Endodermal cell (in vitro differentiated cells): ENCODE measurements around the gene CLEC19A. TPM values are rescaled to one million over a fixed set of nuclear protein-coding genes. Genes with fewer than 3 reads are reported as not detected.
"Not testable (repeated sequence)": the region's sequence is repeated elsewhere in the genome, so short reads cannot be mapped to it uniquely, and the experiment has no call there.

ENCODE experiments used
- DNase-seq: peaks from one replicate; pipeline ENCODE4 v3.0.0-alpha.2; 2017
- H3K27ac ChIP-seq: 2 replicates; pipeline ENCODE4 v1.5.1; 2013; ENCODE audit warnings: mild to moderate bottlenecking, low read depth, low read length, moderate library complexity
- H3K27me3 ChIP-seq: 2 replicates; pipeline ENCODE4 v1.6.1; 2013; ENCODE audit warnings: mild to moderate bottlenecking, low read length, moderate library complexity; ENCODE audit not compliant: insufficient read depth, control insufficient read depth, poor library complexity, severe bottlenecking
- H3K36me3 ChIP-seq: 2 replicates; pipeline ENCODE4 v1.7.0; 2013; ENCODE audit warnings: mild to moderate bottlenecking, low read length, moderate library complexity; ENCODE audit not compliant: control insufficient read depth, insufficient read depth
- H3K4me1 ChIP-seq: one replicate; pipeline ENCODE4 v1.7.0; 2013; ENCODE audit warnings: low read length; ENCODE audit not compliant: control insufficient read depth, insufficient read depth
- H3K4me3 ChIP-seq: 2 replicates; pipeline ENCODE4 v1.5.1; 2013; ENCODE audit warnings: mild to moderate bottlenecking, low read length, moderate library complexity
- H3K9ac ChIP-seq: 2 replicates; pipeline ENCODE4 v1.6.1; 2013; ENCODE audit warnings: mild to moderate bottlenecking, low read length, moderate library complexity; ENCODE audit not compliant: poor library complexity, severe bottlenecking; ENCODE audit errors: extremely low read depth
- H3K9me3 ChIP-seq: 2 replicates; pipeline ENCODE4 v1.6.1; 2013; ENCODE audit warnings: mild to moderate bottlenecking, low read length, moderate library complexity; ENCODE audit not compliant: control insufficient read depth
- H3K27ac Mint-ChIP-seq: 2 replicates; pipeline ENCODE4 v1.8.0; 2020; ENCODE audit warnings: mixed read lengths
- H3K27me3 Mint-ChIP-seq: 2 replicates; pipeline ENCODE4 v1.8.0; 2021; ENCODE audit warnings: mild to moderate bottlenecking, mixed read lengths; ENCODE audit not compliant: insufficient read depth
- H3K36me3 Mint-ChIP-seq: 2 replicates; pipeline ENCODE4 v1.8.0; 2020; ENCODE audit warnings: low read depth, mixed read lengths
- H3K4me1 Mint-ChIP-seq: 2 replicates; pipeline ENCODE4 v1.8.0; 2020; ENCODE audit warnings: mixed read lengths
- H3K4me3 Mint-ChIP-seq: 2 replicates; pipeline ENCODE4 v1.8.0; 2020; ENCODE audit warnings: mild to moderate bottlenecking, moderate library complexity, mixed read lengths
- H3K9me3 Mint-ChIP-seq: 2 replicates; pipeline ENCODE4 v1.8.0; 2020; ENCODE audit warnings: mild to moderate bottlenecking, mixed read lengths
- WGBS, 2 experiments: methylation state at CpG; one replicate each; pipeline versions ENCODE4 v1.1.5 to v1.1.7; 2013; ENCODE audit warnings: missing lambda C conversion rate in 2 of 2, mixed read lengths in 1 of 2; ENCODE audit not compliant: insufficient coverage in 1 of 2, insufficient read length in 1 of 2; 5-methylcytosine and 5-hydroxymethylcytosine counted together
- total RNA-seq, 2 donors: library from RNA; stranded (reverse); fragmentation: NEBNext Ultra II Directional in 1 of 2; extraction: Animal tissue kit (Norgen Biotek cat#: 25700) in 1 of 2; gene quantifications; 2 replicates in 1 of 2; 3 replicates in 1 of 2; pipeline ENCODE4 v1.2.1, GENCODE V29; 2021
- TF ChIP-seq, protein P1 (sequence below): fragments of 200-600 bp; sonication (generic); conservative IDR thresholded peaks from 2 replicates; pipeline ENCODE4 v1.5.0; 2021; ENCODE audit warnings: antibody characterized with exemption, mild to moderate bottlenecking

CLEC19A gene
- total RNA-seq, 2 donors from 2014 or later = 1.6 to 1.9 TPM

DNA sequence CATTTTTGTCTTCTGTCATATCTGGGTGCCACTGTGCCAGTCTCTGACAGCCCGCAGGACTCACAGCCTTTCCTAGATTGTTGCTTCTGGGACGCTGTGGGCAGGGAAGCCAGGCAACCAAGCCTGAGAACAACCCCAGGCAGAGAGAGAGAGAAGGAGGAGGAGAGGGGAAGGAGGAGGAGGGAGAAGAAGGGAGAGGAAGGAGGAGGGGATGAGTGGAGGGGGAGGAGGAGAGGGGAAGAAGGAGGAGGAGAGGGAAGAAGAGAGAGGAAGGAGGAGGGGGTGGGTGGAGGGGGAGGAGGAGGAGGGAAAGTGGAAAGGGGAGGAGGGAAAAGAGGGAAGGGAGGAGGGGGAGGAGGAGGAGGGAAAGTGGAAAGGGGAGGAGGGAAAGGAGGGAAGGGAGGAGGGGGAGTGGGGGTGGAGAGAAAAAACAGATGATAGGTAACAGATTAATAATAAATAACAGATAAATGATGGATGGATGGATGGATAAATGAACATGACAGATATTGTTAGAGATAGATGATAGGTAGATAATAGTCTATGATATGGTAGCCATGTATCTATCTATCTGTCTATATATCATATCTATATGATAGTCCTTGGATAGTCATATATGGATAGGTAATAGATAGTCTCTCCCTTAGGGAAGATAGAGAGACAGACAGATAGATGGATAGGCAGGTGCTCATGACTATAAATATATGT lies 29.3 kb downstream of the CLEC19A start:
- H3K9me3 Mint-ChIP-seq = peaks cover 6% of the 10 kb centered on the region
- peaks cover 13% of the 10 kb centered on the region for H3K4me1 Mint-ChIP-seq
- H3K9me3 ChIP-seq = no peaks in the 10 kb centered on the region
- no peak overlapping the region for H3K4me3 ChIP-seq
- TF ChIP-seq, protein P1, sequence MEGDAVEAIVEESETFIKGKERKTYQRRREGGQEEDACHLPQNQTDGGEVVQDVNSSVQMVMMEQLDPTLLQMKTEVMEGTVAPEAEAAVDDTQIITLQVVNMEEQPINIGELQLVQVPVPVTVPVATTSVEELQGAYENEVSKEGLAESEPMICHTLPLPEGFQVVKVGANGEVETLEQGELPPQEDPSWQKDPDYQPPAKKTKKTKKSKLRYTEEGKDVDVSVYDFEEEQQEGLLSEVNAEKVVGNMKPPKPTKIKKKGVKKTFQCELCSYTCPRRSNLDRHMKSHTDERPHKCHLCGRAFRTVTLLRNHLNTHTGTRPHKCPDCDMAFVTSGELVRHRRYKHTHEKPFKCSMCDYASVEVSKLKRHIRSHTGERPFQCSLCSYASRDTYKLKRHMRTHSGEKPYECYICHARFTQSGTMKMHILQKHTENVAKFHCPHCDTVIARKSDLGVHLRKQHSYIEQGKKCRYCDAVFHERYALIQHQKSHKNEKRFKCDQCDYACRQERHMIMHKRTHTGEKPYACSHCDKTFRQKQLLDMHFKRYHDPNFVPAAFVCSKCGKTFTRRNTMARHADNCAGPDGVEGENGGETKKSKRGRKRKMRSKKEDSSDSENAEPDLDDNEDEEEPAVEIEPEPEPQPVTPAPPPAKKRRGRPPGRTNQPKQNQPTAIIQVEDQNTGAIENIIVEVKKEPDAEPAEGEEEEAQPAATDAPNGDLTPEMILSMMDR = no peak
- no peak for DNase-seq
- no peaks in the 10 kb centered on the region for H3K36me3 Mint-ChIP-seq
- no peak overlapping the region for H3K9ac ChIP-seq
- H3K4me1 ChIP-seq = no peaks in the 10 kb centered on the region
- H3K27me3 ChIP-seq = no peaks in the 10 kb centered on the region
- H3K36me3 ChIP-seq = no peaks in the 10 kb centered on the region
- H3K4me3 Mint-ChIP-seq = no peak overlapping the region
- no peak overlapping the region for H3K27ac ChIP-seq
- H3K27me3 Mint-ChIP-seq = no peaks in the 10 kb centered on the region
- 82 to 92% methylated on average over 2 of the region's 2 CpGs for WGBS, 2 experiments
- H3K27ac Mint-ChIP-seq = no peak overlapping the region

DNA sequence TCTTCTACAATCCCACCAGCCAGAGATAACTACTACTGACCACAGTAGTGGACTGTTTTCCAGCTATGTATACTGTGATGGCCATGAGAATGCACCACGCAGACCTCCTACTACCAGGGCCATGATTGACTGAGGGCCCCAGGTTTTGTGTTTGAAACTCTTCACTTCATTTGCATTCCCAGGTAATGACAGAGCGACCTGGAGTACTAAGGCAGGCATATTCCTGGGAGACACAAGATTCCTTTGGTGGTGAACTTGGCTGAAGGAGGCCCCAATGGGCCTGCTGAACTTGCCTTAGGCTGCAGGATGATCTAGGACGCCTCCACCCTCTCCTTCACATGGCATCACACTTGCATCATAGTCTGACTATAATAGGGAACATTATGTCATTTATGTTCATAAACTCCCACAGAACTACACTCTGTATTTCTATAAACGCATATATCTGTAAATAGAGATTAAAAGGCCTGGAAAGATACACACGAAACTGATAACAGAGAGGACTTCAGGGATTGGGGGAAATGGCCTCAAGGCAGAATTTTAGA lies 30.4 kb downstream of the CLEC19A start:
- Mint-ChIP-seq H3K27ac (no peak overlapping the region), H3K9me3 (peaks cover 6% of the 10 kb centered on the region), H3K27me3 (no peaks in the 10 kb centered on the region), H3K36me3 (no peaks in the 10 kb centered on the region), H3K4me1 (peaks cover 13% of the 10 kb centered on the region), H3K4me3 (no peak overlapping the region)
- DNase-seq = no peak
- TF ChIP-seq, protein P1 = no peak
- H3K27me3 ChIP-seq = no peaks in the 10 kb centered on the region
- H3K27ac ChIP-seq = no peak overlapping the region
- 88 to 100% methylated on average over 1 to 5 of the region's 5 CpGs for WGBS, 2 experiments
- no peak overlapping the region for H3K9ac ChIP-seq
- no peak overlapping the region for H3K4me3 ChIP-seq
- no peaks in the 10 kb centered on the region for H3K36me3 ChIP-seq
- H3K9me3 ChIP-seq = no peaks in the 10 kb centered on the region
- no peaks in the 10 kb centered on the region for H3K4me1 ChIP-seq

DNA sequence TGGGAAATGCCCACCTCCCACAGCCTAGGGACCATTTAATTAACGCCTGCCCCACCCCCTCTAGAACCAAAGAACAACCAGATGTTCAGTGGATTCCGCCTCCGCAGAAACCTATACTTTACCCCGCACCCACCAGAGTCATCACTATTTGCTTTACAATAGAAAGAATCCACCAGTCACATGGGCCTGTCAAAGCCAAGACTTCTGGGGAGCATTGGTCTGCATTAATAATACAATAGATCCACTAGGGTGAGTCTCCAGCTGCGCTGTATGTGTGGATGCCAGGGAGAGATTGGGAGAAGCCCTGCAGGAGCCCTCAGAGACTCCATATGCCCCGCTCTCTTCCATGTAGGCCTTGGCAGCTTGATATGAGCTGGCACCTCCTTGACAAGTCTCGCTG lies 31.3 kb downstream of the CLEC19A start:
- Mint-ChIP-seq H3K27me3 (no peaks in the 10 kb centered on the region), H3K9me3 (peaks cover 6% of the 10 kb centered on the region), H3K4me1 (peaks cover 13% of the 10 kb centered on the region), H3K4me3 (no peak overlapping the region), H3K27ac (no peak overlapping the region), H3K36me3 (no peaks in the 10 kb centered on the region)
- no peak overlapping the region for H3K27ac ChIP-seq
- no peaks in the 10 kb centered on the region for H3K4me1 ChIP-seq
- TF ChIP-seq, protein P1 = no peak
- DNase-seq = no peak
- H3K9me3 ChIP-seq = no peaks in the 10 kb centered on the region
- H3K9ac ChIP-seq = no peak overlapping the region
- 56 to 62% methylated on average over 4 to 7 of the region's 7 CpGs for WGBS, 2 experiments
- no peak overlapping the region for H3K4me3 ChIP-seq
- no peaks in the 10 kb centered on the region for H3K36me3 ChIP-seq
- H3K27me3 ChIP-seq = no peaks in the 10 kb centered on the region

DNA sequence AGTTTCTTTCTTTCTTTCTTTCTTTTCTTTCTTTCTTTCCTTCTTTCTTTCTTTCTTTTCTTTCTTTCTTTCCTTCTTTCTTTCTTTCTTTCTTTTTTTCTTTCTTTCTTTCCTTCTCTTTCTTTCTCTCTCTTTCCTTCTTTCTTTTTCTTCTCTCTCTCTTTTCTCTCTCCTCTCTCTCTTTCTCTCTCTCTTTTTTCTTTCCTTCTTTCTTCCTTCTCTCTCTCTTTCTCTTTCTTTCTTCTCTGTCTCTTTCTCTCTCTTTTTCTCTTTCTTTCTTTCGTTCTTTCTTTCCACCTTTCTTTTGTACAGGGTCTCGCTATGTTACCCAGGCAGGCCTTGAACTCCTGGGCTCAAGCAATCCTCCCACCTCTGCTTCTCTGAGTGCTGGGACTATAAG lies 35.7 kb downstream of the CLEC19A start:
- peaks cover 23% of the 10 kb centered on the region for H3K4me1 Mint-ChIP-seq
- H3K4me3 ChIP-seq, H3K27ac ChIP-seq, H3K9me3 ChIP-seq, H3K36me3 Mint-ChIP-seq, H3K27me3 Mint-ChIP-seq, H3K4me1 ChIP-seq, DNase-seq, H3K4me3 Mint-ChIP-seq, H3K27ac Mint-ChIP-seq, H3K27me3 ChIP-seq, H3K9ac ChIP-seq, H3K9me3 Mint-ChIP-seq, H3K36me3 ChIP-seq: not testable (repeated sequence)
- 96 to 100% methylated on average over 1 to 2 of the region's 2 CpGs for WGBS, 2 experiments
